ENCODE data around the gene PPT2. TPM values are rescaled to one million over a fixed set of nuclear protein-coding genes. Genes with fewer than 3 reads are reported as not detected.

PPT2 gene
- polyA plus RNA-seq, 1 donor from 2014 or later = 330 TPM

- no peaks in the 10 kb centered on the region for H3K9me3 ChIP-seq (ENCODE audit: low read length)
- no peaks in the 10 kb centered on the region for H3K36me3 ChIP-seq (ENCODE audit: insufficient read depth, low read length)
- TF ChIP-seq REST (IDR thresholded peaks at IDR 0.05; ENCODE audit: borderline replicate concordance) (no peak), EZH2 (IDR thresholded peaks at IDR 0.05; ENCODE audit: borderline replicate concordance, insufficient read depth, low read length, poor library complexity, severe bottlenecking) (no peak), SMC3 (conservative IDR thresholded peaks at IDR 0.05; ENCODE audit: poor library complexity) (no peak), MXI1 (conservative IDR thresholded peaks at IDR 0.05; ENCODE audit: poor library complexity, severe bottlenecking) (no peak), EP300 (conservative IDR thresholded peaks at IDR 0.05; ENCODE audit: poor library complexity, severe bottlenecking) (no peak), CTCF (IDR thresholded peaks at IDR 0.05; ENCODE audit: poor library complexity, severe bottlenecking) (no peak), RAD21 (conservative IDR thresholded peaks at IDR 0.05) (no peak), TAF1 (IDR thresholded peaks at IDR 0.05; ENCODE audit: low read depth) (no peak), POLR2AphosphoS5 (IDR thresholded peaks at IDR 0.05) (no peak)
- peaks cover 5% of the 10 kb centered on the region for H3F3A ChIP-seq (ENCODE audit: insufficient read depth, low read length, poor library complexity, severe bottlenecking)
- H4K20me1 ChIP-seq (ENCODE audit: insufficient read depth) = no peaks in the 10 kb centered on the region
- H3K27ac ChIP-seq (ENCODE audit: low read length) = no peak overlapping the region
- H3K4me2 ChIP-seq (ENCODE audit: low read length) = no peak overlapping the region
- H3K4me3 ChIP-seq (ENCODE audit: low read length) = no peak overlapping the region
- no peaks in the 10 kb centered on the region for H3K79me2 ChIP-seq (replicated peaks; ENCODE audit: insufficient read depth, low read length)
- H2AFZ ChIP-seq (ENCODE audit: low read depth, low read length) = no peak overlapping the region
- H3K27me3 ChIP-seq (ENCODE audit: insufficient read depth, low read depth, low read length) = no peaks in the 10 kb centered on the region
- no peak overlapping the region for H3K9ac ChIP-seq (ENCODE audit: low read length)
- H3K9me2 ChIP-seq (ENCODE audit: insufficient read depth, low read length) = no peaks in the 10 kb centered on the region
Measured at GRCh38 chr6:32198345-32198696, 44.4 kb downstream of the PPT2 start.

GRCh38 chr6:32198866-32199265 is 44.9 kb downstream of the PPT2 start:
- Histone ChIP-seq H3K9ac (ENCODE audit: low read length) (no peak overlapping the region), H3F3A (ENCODE audit: insufficient read depth, low read length, poor library complexity, severe bottlenecking) (peaks cover 5% of the 10 kb centered on the region), H3K79me2 (replicated peaks; ENCODE audit: insufficient read depth, low read length) (no peaks in the 10 kb centered on the region), H4K20me1 (ENCODE audit: insufficient read depth) (no peaks in the 10 kb centered on the region), H3K27ac (ENCODE audit: low read length) (no peak overlapping the region), H3K9me3 (ENCODE audit: low read length) (no peaks in the 10 kb centered on the region), H3K27me3 (ENCODE audit: insufficient read depth, low read depth, low read length) (no peaks in the 10 kb centered on the region), H2AFZ (ENCODE audit: low read depth, low read length) (no peak overlapping the region), H3K9me2 (ENCODE audit: insufficient read depth, low read length) (no peaks in the 10 kb centered on the region), H3K36me3 (ENCODE audit: insufficient read depth, low read length) (no peaks in the 10 kb centered on the region), H3K4me3 (ENCODE audit: low read length) (no peak overlapping the region), H3K4me2 (ENCODE audit: low read length) (no peak overlapping the region)
- TF ChIP-seq EZH2 (IDR thresholded peaks at IDR 0.05; ENCODE audit: borderline replicate concordance, insufficient read depth, low read length, poor library complexity, severe bottlenecking) (no peak), CTCF (IDR thresholded peaks at IDR 0.05; ENCODE audit: poor library complexity, severe bottlenecking) (no peak), POLR2AphosphoS5 (IDR thresholded peaks at IDR 0.05) (no peak), EP300 (conservative IDR thresholded peaks at IDR 0.05; ENCODE audit: poor library complexity, severe bottlenecking) (no peak), MXI1 (conservative IDR thresholded peaks at IDR 0.05; ENCODE audit: poor library complexity, severe bottlenecking) (no peak), RAD21 (conservative IDR thresholded peaks at IDR 0.05) (no peak), SMC3 (conservative IDR thresholded peaks at IDR 0.05; ENCODE audit: poor library complexity) (no peak), TAF1 (IDR thresholded peaks at IDR 0.05; ENCODE audit: low read depth) (no peak), REST (IDR thresholded peaks at IDR 0.05; ENCODE audit: borderline replicate concordance) (no peak)

Measured in neural cell (in vitro differentiated cells).